ENCODE data around the gene RPP40. TPM values are rescaled to one million over a fixed set of nuclear protein-coding genes. Genes with fewer than 3 reads are reported as not detected.
"Not testable (repeated sequence)": the region's sequence is repeated elsewhere in the genome, so short reads cannot be mapped to it uniquely, and the experiment has no call there.

RPP40 gene, protein sequence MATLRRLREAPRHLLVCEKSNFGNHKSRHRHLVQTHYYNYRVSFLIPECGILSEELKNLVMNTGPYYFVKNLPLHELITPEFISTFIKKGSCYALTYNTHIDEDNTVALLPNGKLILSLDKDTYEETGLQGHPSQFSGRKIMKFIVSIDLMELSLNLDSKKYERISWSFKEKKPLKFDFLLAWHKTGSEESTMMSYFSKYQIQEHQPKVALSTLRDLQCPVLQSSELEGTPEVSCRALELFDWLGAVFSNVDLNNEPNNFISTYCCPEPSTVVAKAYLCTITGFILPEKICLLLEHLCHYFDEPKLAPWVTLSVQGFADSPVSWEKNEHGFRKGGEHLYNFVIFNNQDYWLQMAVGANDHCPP
- total RNA-seq (2014; rRNA removed; shearing (Covaris generic)) = 44.3 and 44.7 TPM in 2 replicates

GRCh38 chr6:5003604-5004372 is at the start of gene RPP40:
TSS of gene RPP40 (minus strand) at chr6:5004037. CDS start at chr6:5004002, 35 bp downstream.
- DNase-seq (ENCODE audit: low read depth) = peak; percentile 98

- peak; percentile 47 for DNase-seq (ENCODE audit: low read depth)
Observed at GRCh38 chr6:5053038-5053437, 49.2 kb upstream of the RPP40 start.

DNA sequence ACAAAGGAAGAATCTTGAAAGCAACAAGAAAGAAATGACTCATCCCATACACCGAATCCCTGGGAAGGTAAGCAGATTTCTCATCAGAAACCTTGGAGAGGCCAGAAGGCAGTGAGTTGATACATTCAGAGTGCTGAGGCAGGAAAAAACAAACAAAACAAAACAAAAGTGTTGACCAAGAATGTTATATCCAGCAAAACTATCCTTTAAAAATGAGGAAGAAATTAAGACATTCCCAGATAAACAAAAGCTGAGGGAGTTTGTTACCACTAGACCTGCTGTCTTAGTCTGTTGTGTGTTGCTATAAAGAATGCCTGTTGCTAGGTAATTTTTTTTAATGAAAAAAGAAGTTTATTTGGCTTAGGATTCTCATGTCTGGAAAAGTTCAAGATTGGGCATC is 47.6 kb upstream of the RPP40 start:
- DNase-seq (ENCODE audit: low read depth) = peak; percentile 17

DNA sequence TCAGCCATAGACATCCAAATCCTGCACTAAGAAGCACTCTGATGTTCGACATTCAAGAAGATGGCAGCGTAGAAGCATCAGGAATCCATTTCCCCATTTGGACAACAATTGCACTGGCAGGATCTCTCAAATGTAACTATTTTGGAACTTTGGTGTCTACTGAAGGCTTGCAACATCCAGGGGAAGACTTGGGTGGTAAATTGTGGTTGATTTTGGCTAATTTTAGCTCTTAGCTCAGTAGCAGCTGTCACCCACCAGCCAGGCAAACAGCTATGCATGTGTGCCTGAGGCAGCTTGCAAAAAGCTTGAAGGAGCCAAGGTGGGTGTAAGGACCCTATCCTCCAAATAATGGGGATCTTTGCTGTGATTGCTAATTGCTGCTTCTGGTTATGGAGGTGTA is 46.2 kb upstream of the RPP40 start:
- DNase-seq (ENCODE audit: low read depth) = no peak

DNA sequence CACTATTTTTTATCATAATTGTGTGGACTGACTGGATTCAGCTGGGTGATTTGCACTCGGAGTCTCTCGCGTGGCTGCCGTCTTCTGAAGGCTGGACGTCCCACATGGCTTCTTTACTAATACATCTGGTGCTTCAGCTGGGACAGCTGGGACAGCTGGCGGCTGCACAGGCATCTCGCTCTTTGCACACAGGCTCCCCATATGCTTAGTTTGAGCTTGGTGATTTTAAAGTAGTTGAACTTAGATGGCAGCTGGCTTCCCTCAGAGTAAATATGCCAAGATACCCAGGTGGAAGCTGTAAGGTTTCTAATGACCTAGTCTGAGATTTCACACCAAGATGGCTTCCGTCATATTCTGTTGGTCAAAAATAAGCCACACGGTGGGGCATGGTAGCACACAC is 42.6 kb upstream of the RPP40 start:
- no peak for DNase-seq (ENCODE audit: low read depth)

DNA sequence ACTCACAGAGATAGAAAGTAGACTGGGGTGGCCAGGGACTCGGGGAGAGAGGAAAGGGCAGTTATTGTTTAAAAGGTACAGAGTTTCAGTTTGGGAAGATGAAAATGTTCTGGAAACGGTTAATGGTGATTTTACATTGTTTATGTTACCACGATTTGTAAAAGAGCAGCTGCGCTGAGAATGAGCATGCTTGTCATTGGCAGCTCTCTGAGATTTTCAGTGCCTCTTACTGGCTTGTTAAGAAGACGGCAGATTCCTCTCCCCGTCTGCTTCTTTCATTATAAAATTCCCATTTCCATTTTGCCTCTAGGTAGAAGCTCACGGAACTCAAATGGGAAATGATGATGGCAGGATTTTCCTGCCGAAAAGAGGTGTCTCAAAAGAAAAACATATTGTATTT is 41.6 kb upstream of the RPP40 start:
- no peak for DNase-seq (ENCODE audit: low read depth)

GRCh38 chr6:5044866-5045265 is 41.0 kb upstream of the RPP40 start:
- peak; percentile 57 for DNase-seq (ENCODE audit: low read depth)

GRCh38 chr6:5042436-5042835 is 38.6 kb upstream of the RPP40 start:
- no peak for DNase-seq (ENCODE audit: low read depth)

- no peak for DNase-seq (ENCODE audit: low read depth)
Observed at GRCh38 chr6:5041955-5042354, 38.1 kb upstream of the RPP40 start.

- DNase-seq (ENCODE audit: low read depth) = peak; percentile 42
Observed at GRCh38 chr6:5036269-5036668, 32.4 kb upstream of the RPP40 start.

GRCh38 chr6:5034736-5035135 is 30.9 kb upstream of the RPP40 start:
- no peak for DNase-seq (ENCODE audit: low read depth)

- no peak for DNase-seq (ENCODE audit: low read depth)
Observed at GRCh38 chr6:5034328-5034727, 30.5 kb upstream of the RPP40 start.

DNA sequence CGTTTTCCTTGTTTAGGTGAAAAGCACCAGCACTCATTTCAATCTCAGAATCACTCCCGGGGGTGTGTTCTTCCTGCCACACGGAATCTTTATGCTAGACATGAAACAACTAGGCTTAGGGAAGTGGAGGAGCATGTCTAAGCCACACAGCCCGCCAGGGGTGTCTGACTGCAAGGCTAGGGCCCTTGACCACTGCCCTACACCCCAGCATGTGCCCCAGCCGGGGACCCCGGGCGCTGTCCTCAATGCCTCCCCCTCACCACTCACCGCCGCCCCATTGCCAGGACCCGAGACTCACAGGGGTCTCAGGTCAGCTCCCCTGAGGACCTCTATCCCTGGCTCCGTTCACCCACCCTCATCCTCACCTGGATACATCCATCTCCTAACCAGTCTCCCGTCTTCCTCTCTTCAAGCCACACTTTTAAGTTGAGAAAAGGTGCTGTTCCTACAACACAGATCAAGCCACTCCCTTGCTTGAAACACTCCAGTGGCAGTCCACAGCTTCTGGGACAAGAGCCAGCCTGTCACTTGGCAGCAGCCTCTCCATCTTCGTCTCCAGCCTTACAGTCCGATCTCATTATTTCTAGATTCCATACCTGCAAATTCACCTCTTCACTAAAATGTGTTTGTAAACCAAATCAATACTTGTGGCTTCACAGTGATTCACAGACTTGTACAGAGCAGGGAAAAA is 29.5 kb upstream of the RPP40 start:
- DNase-seq (ENCODE audit: low read depth) = not testable (repeated sequence)

DNA sequence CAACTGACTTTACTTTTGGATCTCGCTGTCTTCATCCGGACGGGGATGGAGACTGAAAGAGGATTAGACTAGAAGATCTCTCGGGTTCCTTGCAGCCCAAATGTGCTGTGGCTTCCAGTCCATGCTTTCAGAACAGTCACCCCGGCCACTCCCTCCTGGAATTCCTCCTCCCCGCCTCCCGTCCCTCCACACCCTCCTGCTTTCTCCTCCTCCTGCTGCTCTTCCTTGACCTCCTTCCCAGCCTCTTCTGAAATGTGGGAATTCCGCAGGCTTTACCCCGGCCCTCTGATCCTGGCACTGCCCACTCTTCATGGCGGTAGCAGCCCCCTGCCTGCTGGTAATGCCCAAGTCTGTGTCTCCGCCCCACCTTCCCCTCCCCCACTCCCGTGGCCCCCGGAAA is 28.9 kb upstream of the RPP40 start:
- not testable (repeated sequence) for DNase-seq (ENCODE audit: low read depth)

GRCh38 chr6:5031150-5031549 is 27.3 kb upstream of the RPP40 start:
- no peak for DNase-seq (ENCODE audit: low read depth)

GRCh38 chr6:5030596-5031136 is 26.8 kb upstream of the RPP40 start:
- DNase-seq (ENCODE audit: low read depth) = peak; percentile 93

DNA sequence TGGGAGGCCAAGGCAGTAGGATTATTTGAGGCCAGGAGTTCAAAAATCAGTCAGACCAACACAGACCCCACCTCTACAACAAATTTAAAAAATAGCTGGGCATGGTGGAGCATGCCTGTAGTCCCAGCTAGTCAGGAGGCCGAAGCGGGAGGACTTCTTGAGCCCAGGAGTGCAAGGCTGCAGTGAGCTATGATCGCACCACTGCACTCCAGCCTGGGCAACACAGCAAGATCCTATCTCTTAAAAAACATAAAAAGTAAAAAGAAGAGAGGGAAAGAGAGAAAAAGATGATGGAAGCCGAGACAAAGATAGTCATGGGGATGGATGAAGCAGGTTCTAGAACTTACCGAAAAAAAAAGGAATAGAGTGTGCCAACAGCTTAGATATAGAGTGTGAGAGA is 25.8 kb upstream of the RPP40 start:
- no peak for DNase-seq (ENCODE audit: low read depth)

DNA sequence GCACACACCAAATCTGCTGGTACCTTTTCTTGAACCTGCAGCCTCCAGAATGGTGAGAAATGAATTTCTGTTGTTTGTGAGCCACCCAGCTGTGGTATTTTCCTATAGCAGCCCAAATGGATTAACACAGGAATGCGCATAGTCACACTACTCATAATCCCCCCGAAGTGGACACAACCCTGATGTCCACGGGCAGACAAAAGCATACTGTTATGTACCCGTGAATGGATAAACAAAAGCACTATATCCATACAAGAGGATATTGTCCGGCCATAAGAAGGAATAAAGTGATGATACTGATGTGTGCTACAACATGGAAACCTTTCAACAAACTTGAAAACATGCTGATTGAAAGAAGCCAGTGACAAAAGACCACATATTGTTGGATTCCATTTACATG is 25.1 kb upstream of the RPP40 start:
- no peak for DNase-seq (ENCODE audit: low read depth)

DNA sequence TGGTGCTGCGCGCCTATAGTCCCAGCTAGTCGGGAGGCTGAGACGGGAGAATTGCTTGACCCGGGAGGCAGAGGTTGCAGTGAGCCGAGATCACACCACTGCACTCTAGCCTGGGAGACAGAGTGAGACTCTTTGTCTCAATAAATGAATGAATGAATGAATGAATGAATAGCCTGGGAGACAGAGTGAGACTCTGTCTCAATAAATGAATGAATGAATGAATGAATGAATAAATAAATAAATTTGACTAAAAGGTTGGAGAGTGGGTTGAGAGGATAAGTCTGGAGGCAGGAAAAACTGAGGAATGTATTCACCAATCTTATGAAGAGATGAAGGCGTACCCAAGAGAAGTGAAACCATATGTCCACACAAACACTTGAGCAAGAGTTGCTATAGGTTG is 24.5 kb upstream of the RPP40 start:
- DNase-seq (ENCODE audit: low read depth) = no peak

- peak; percentile 65 for DNase-seq (ENCODE audit: low read depth)
Observed at GRCh38 chr6:5025911-5026819, 22.3 kb upstream of the RPP40 start.

DNA sequence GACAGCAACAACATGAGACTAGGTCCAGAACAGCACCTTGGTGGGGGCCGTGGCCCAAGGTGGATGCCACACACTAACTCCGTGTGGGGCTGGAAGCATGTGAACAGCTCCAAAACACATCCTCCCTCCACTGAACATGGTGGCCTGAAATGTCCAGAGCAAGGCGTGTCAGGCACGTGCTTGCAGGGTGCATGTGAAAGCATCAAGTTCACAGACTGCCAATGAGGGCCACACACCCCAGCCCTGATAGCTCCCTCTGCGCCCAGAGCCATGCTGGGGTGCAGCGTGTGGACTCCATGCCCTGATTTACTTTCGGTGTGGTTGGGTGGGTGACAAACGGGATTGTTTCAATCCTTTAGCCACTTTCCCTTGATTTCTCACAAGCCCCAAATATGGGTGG is 20.1 kb upstream of the RPP40 start:
- no peak for DNase-seq (ENCODE audit: low read depth)
